K562 (cell line): ENCODE results near the gene PURA. TPM values are rescaled to one million over a fixed set of nuclear protein-coding genes. Genes with fewer than 3 reads are reported as not detected.

Experiments
- ATAC-seq: fragments of 200-7000 bp; cut with Tn5 transposase; 3 replicates; pipeline ENCODE4 v1.9.1; 2020; ENCODE audit warnings: moderate library complexity
- BruUV-seq: library from RNA; stranded (reverse); fragments of 400-500 nt; replicated peaks from 2 replicates; lab custom pipeline; 2021; lab: Mats Ljungman, UMichigan
- CTCF ChIA-PET: fragments of 300-600 bp; formaldehyde crosslinking; extraction: SDS; loops from one replicate; lab custom pipeline; 2021; ENCODE audit warnings: low intra/inter-chr PET ratio; lab: Yijun Ruan, JAX
- POLR2A ChIA-PET: fragments of 300-600, 350-650 bp; sonication (Branson Sonifier 250); formaldehyde crosslinking; extraction: SDS; loops from one replicate; lab custom pipeline; 2021; ENCODE audit warnings: antibody characterized with exemption, inconsistent platforms; lab: Yijun Ruan, JAX
- DNase-seq, 4 experiments: peaks; one replicate each; pipeline versions ENCODE4 v3.0.0 to v3.0.0-alpha.2; 2011 to 2018; ENCODE audit warnings: low spot score in 3 of 4, mixed read lengths in 3 of 4; ENCODE audit errors: extremely low read depth in 1 of 4
- FAIRE-seq: peaks from 2 replicates; lab custom pipeline; 2011; peaks lifted over from hg19 to GRCh38; lab: Jason Lieb, UNC
- H2AFZ ChIP-seq: 2 replicates; pipeline ENCODE4 v1.6.0; 2011; ENCODE audit warnings: low read depth, low read length, control low read depth, inconsistent platforms
- H3K27ac ChIP-seq: fragments of 200-600 bp; 3 replicates; pipeline ENCODE4 v1.8.0; 2011; ENCODE audit warnings: low read depth, mild to moderate bottlenecking, control low read depth, inconsistent platforms, low read length, moderate library complexity, mixed read lengths; ENCODE audit errors: extremely low read depth
- H3K27me3 ChIP-seq, 2 experiments: fragments of 300-600 bp in 1 of 2; 2 replicates in 1 of 2; 3 replicates in 1 of 2; pipeline versions ENCODE4 v1.6.0 to v1.8.0; 2011; ENCODE audit warnings: inconsistent platforms in 2 of 2, low read length in 2 of 2, mild to moderate bottlenecking in 1 of 2, mixed read lengths in 1 of 2, moderate library complexity in 1 of 2; ENCODE audit not compliant: control insufficient read depth in 2 of 2, insufficient read depth in 2 of 2
- H3K36me3 ChIP-seq: fragments of 300-600 bp; 3 replicates; pipeline ENCODE4 v1.8.0; 2011; ENCODE audit warnings: mild to moderate bottlenecking, low read length, inconsistent platforms; ENCODE audit not compliant: control insufficient read depth, insufficient read depth
- H3K4me1 ChIP-seq, 2 experiments: fragments of 200-600 bp in 1 of 2; replicated peaks in 1 of 2; 2 replicates in 1 of 2; 3 replicates in 1 of 2; pipeline versions ENCODE4 v1.5.1 to v1.8.0; 2011; ENCODE audit warnings: inconsistent platforms in 2 of 2, low read length in 2 of 2, mild to moderate bottlenecking in 1 of 2, mixed read lengths in 1 of 2, moderate library complexity in 1 of 2; ENCODE audit not compliant: control insufficient read depth in 2 of 2, insufficient read depth in 2 of 2
- H3K4me2 ChIP-seq: 2 replicates; pipeline ENCODE4 v1.6.1; 2011; ENCODE audit warnings: low read length, control low read depth, inconsistent platforms, mixed read lengths; ENCODE audit not compliant: insufficient read depth
- H3K4me3 ChIP-seq: fragments of 200-600 bp; sonication (generic), shearing (Covaris generic); 2 replicates; pipeline ENCODE4 v1.5.1; 2016; ENCODE audit warnings: control low read depth, inconsistent platforms
- H3K79me2 ChIP-seq: fragments of 200-600 bp; 3 replicates; pipeline ENCODE4 v1.8.0; 2011; ENCODE audit warnings: low read length, inconsistent platforms; ENCODE audit not compliant: control insufficient read depth, insufficient read depth
- H3K9ac ChIP-seq, 2 experiments: 2 replicates each; pipeline versions ENCODE4 v1.6.0 to v1.6.1; 2011; ENCODE audit warnings: low read depth in 2 of 2, low read length in 2 of 2, control low read depth in 1 of 2, inconsistent platforms in 1 of 2, mild to moderate bottlenecking in 1 of 2, mixed read lengths in 1 of 2; ENCODE audit not compliant: insufficient read depth in 1 of 2
- H3K9me1 ChIP-seq: one replicate; pipeline ENCODE4 v1.6.0; 2011; ENCODE audit warnings: inconsistent platforms, mild to moderate bottlenecking, low read length, moderate library complexity; ENCODE audit not compliant: control insufficient read depth, insufficient read depth
- H3K9me3 ChIP-seq: replicated peaks from 2 replicates; pipeline ENCODE4 v1.5.1; 2011; ENCODE audit warnings: low read depth, low read length, inconsistent platforms; ENCODE audit not compliant: control insufficient read depth, insufficient read depth
- H4K20me1 ChIP-seq: replicated peaks from 2 replicates; pipeline ENCODE4 v1.6.1; 2011; ENCODE audit warnings: low read length, inconsistent platforms, mixed read lengths; ENCODE audit not compliant: control insufficient read depth, insufficient read depth
- FOXK2 ChIP-seq, 2 experiments: fragments of 450-650 bp; IDR thresholded peaks in 1 of 2; conservative IDR thresholded peaks in 1 of 2; 2 replicates each; pipeline ENCODE4 v1.6.1; 2016; ENCODE audit warnings: low read depth in 2 of 2, mild to moderate bottlenecking in 1 of 2
- RBBP5 ChIP-seq: fragments of 200-600 bp; sonication (generic); IDR thresholded peaks from 2 replicates; pipeline ENCODE4 v1.6.1; 2012; ENCODE audit warnings: borderline replicate concordance, mild to moderate bottlenecking, low read length, control low read depth, inconsistent platforms; ENCODE audit not compliant: insufficient read depth, poor library complexity, severe bottlenecking
- STAT5B ChIP-seq: fragments of 250-450 bp; sonication (Bioruptor Pico); IDR thresholded peaks from 2 replicates; pipeline ENCODE4 v1.8.0; 2021; ENCODE audit warnings: mild to moderate bottlenecking, inconsistent platforms
- TOE1 ChIP-seq, 2 experiments: fragments of 450-650 bp in 1 of 2; sonication (generic) in 1 of 2; formaldehyde crosslinking in 1 of 2; IDR thresholded peaks; 2 replicates each; pipeline versions ENCODE4 v1.7.1 to v1.8.0; 2016 to 2022; ENCODE audit warnings: borderline replicate concordance in 2 of 2, mild to moderate bottlenecking in 2 of 2, antibody characterized with exemption in 1 of 2, inconsistent platforms in 1 of 2, low read depth in 1 of 2, missing genetic modification reagents in 1 of 2, moderate library complexity in 1 of 2
- ZBED1 ChIP-seq: IDR thresholded peaks from 2 replicates; pipeline ENCODE4 v1.6.1; 2014
- ZNF41 ChIP-seq: fragments of 250-450 bp; sonication (Bioruptor Pico); conservative IDR thresholded peaks from 2 replicates; pipeline ENCODE4 v1.4.0; 2020; ENCODE audit warnings: mild to moderate bottlenecking
- ZNF76 ChIP-seq: fragments of 250-450 bp; sonication (Bioruptor Pico); IDR thresholded peaks from 2 replicates; pipeline ENCODE4 v1.4.0; 2020; ENCODE audit warnings: mild to moderate bottlenecking, moderate library complexity, borderline replicate concordance
- WGBS: fragments of 100-300 bp; shearing (Covaris generic); methylation state at CpG from one replicate; pipeline ENCODE4 v1.1.6; 2016; ENCODE audit warnings: low coverage, mixed read lengths; ENCODE audit not compliant: insufficient coverage; ENCODE audit errors: missing lambda C conversion rate; 5-methylcytosine and 5-hydroxymethylcytosine counted together
- in situ Hi-C: fragments of 300-500 bp; cut with MboI; formaldehyde crosslinking; loops from 4 replicates; pipeline ENCODE4 v1.15.0; 2018; ENCODE audit warnings: inconsistent platforms, mixed read lengths
- intact Hi-C: fragments of 100-400 bp; cut with micrococcal nuclease; formaldehyde crosslinking; loops from 2 replicates; pipeline ENCODE4 v1.14.2; 2022
- polyA plus RNA-seq, 8 experiments: library from polyadenylated mRNA; depleted of rRNA in 4 of 8; stranded (reverse) in 5 of 8; unstranded in 3 of 8; fragments of >200 nt; fragmentation: Nextera tagmentation in 2 of 8; fragmentation: Illumina TruSeq in 1 of 8; extraction: Ambion mirVana in 2 of 8; extraction: Trizol in 1 of 8; gene quantifications; 2 replicates each; pipeline versions ENCODE4 v1.2.1 to v1.2.3, GENCODE V29; 2011 to 2014; ENCODE audit warnings: inconsistent platforms in 1 of 8, missing spikeins in 1 of 8
- total RNA-seq, 7 experiments: library from RNA; depleted of rRNA in 6 of 7; stranded (reverse); fragments of >200 nt in 6 of 7; fragmentation: Illumina TruSeq in 2 of 7; extraction: Trizol in 2 of 7; gene quantifications; 2 replicates each; pipeline versions ENCODE4 v1.2.1 to v1.2.3, GENCODE V29; 2011 to 2021; ENCODE audit warnings: low replicate concordance in 1 of 7
- TF ChIP-seq, protein P1 (sequence below), 2 experiments: fragments of 450-650 bp; IDR thresholded peaks; 2 replicates each; pipeline ENCODE4 v1.6.1; 2018; ENCODE audit warnings: mild to moderate bottlenecking in 2 of 2, low read depth in 1 of 2; ENCODE audit not compliant: partially characterized antibody in 2 of 2
- TF ChIP-seq, protein P2 (sequence below): IDR thresholded peaks from 3 replicates; pipeline ENCODE4 v1.6.1; 2011; ENCODE audit warnings: borderline replicate concordance, mild to moderate bottlenecking; ENCODE audit not compliant: insufficient read length, insufficient read depth

The PURA gene
- total and polyA plus RNA-seq, 9 of the 15 experiments (the other 6 are each of a cell fraction or from before 2014, with no cell fraction given), result 3.2 to 11.1 (median 5.4) TPM

DNA sequence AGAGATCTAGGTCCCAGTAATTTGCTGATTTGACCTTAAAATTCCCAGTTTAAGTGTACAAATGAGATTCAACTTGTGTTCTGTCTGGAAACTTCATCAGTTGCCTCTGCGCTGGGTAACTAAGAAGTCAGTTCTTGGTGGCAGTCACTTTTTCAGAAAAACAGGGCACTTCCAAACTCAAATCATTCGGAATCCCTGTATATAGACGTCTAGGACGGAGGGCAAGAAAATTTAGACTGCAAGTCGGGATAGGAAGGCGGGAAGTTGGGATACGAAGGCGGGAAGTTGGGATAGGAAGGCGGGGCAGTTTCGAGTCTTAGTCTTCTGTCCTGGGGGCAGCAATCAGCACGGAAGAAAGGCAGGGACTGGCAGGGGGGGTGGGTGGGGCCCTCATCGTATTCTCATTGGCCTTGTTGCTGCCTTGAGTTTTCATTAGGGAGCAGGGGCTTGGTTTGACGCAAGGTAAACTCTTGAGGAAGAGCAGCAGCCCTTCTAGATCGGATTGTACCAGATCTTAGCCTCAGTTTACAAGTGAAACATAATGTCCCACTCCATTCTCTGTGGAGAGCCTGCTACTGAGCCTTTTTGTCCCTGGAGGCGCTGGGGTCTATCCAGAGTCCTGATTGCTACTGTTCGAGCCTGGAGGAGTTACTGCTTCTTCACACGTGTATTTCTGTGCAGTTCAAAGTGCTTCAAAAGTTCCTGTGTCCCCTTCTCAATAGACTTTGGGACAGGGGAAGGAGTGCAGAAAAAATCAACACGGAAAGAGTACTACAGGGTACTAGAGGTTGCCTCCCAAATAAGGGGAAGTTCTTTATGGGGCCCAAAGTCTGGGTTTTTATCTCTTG lies 2.7 kb upstream of the PURA start (continued):
- TF ChIP-seq FOXK2 (conservative IDR thresholded peaks at IDR 0.05 in 1 of 2, IDR thresholded peaks at IDR 0.05 in 1 of 2; ENCODE audit: low read depth in 2 of 2), result peak in 1 of 2 experiments; percentile 40; a peak in 1 of 4 replicates
- 0 out of 2 replicates have a peak, but pooled peaks have one; percentile 9 for TF ChIP-seq TOE1 (IDR thresholded peaks at IDR 0.05; ENCODE audit: borderline replicate concordance)
- no peak for TF ChIP-seq TOE1 (CRISPR knock-in tag; IDR thresholded peaks at IDR 0.05; ENCODE audit: borderline replicate concordance, low read depth)
- no peak for TF ChIP-seq ZBED1
- TF ChIP-seq ZNF41 (CRISPR knock-in tag), result no peak
- TF ChIP-seq, all 486 proteins: peak for 16

GRCh38 chr5:140111859-140112551 lies 1.9 kb upstream of the PURA start:
- H3K27me3 ChIP-seq, result no peaks in the 10 kb centered on the region
- peak; percentile 26 for FAIRE-seq
- POLR2A ChIA-PET, result interaction anchor here (0.9 to 1.6 kb wide), 8 partner anchors 10 to 1537 kb away, joined by 3 to 7 read pairs (median 4); partner anchors contain the start of gene HSPA9
- WGBS, result 35% methylated on average over 8 of the region's 8 CpGs
- no peaks in the 10 kb centered on the region; the same call in 2 of the 3 replicates for H3K36me3 ChIP-seq
- no peak for ATAC-seq
- peaks cover 24 to 33% of the 10 kb centered on the region in 2 experiments for H3K4me1 ChIP-seq
- H3K27ac ChIP-seq, result peak overlapping the region; percentile 50
- H2AFZ ChIP-seq, result no peak overlapping the region
- peak overlapping the region; percentile 18; the same call in 1 of the 2 replicates for H3K4me3 ChIP-seq
- no TSS peak for BruUV-seq
- peak overlapping the region; percentile 17 to 23; a peak in 1 of 4 replicates for H3K9ac ChIP-seq
- CTCF ChIA-PET, result no interaction called here
- H4K20me1 ChIP-seq, result peaks cover 6% of the 10 kb centered on the region; the same call in 1 of the 2 replicates
- peak in 2 of 4 experiments; percentile 15 to 43 for DNase-seq
- in situ Hi-C loops, result no loop called here
- H3K4me2 ChIP-seq, result peak overlapping the region; percentile 77
- H3K9me3 ChIP-seq, result no peaks in the 10 kb centered on the region
- H3K79me2 ChIP-seq, result peaks cover 86% of the 10 kb centered on the region
- no peaks in the 10 kb centered on the region for H3K9me1 ChIP-seq
- TF ChIP-seq, protein P1, sequence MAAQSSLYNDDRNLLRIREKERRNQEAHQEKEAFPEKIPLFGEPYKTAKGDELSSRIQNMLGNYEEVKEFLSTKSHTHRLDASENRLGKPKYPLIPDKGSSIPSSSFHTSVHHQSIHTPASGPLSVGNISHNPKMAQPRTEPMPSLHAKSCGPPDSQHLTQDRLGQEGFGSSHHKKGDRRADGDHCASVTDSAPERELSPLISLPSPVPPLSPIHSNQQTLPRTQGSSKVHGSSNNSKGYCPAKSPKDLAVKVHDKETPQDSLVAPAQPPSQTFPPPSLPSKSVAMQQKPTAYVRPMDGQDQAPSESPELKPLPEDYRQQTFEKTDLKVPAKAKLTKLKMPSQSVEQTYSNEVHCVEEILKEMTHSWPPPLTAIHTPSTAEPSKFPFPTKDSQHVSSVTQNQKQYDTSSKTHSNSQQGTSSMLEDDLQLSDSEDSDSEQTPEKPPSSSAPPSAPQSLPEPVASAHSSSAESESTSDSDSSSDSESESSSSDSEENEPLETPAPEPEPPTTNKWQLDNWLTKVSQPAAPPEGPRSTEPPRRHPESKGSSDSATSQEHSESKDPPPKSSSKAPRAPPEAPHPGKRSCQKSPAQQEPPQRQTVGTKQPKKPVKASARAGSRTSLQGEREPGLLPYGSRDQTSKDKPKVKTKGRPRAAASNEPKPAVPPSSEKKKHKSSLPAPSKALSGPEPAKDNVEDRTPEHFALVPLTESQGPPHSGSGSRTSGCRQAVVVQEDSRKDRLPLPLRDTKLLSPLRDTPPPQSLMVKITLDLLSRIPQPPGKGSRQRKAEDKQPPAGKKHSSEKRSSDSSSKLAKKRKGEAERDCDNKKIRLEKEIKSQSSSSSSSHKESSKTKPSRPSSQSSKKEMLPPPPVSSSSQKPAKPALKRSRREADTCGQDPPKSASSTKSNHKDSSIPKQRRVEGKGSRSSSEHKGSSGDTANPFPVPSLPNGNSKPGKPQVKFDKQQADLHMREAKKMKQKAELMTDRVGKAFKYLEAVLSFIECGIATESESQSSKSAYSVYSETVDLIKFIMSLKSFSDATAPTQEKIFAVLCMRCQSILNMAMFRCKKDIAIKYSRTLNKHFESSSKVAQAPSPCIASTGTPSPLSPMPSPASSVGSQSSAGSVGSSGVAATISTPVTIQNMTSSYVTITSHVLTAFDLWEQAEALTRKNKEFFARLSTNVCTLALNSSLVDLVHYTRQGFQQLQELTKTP (IDR thresholded peaks at IDR 0.05; ENCODE audit: low read depth in 1 of 2, partially characterized antibody in 2 of 2), result peak in 1 of 2 experiments; percentile 2
- TF ChIP-seq TOE1 (IDR thresholded peaks at IDR 0.05; ENCODE audit: borderline replicate concordance), result 0 out of 2 replicates have a peak, but pooled peaks have one; percentile 11
- no peak for TF ChIP-seq TOE1 (CRISPR knock-in tag; IDR thresholded peaks at IDR 0.05; ENCODE audit: borderline replicate concordance, low read depth)
- no peak for TF ChIP-seq STAT5B
- TF ChIP-seq ZNF76, result no peak
- TF ChIP-seq, protein P2, sequence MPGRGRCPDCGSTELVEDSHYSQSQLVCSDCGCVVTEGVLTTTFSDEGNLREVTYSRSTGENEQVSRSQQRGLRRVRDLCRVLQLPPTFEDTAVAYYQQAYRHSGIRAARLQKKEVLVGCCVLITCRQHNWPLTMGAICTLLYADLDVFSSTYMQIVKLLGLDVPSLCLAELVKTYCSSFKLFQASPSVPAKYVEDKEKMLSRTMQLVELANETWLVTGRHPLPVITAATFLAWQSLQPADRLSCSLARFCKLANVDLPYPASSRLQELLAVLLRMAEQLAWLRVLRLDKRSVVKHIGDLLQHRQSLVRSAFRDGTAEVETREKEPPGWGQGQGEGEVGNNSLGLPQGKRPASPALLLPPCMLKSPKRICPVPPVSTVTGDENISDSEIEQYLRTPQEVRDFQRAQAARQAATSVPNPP, result no peak
- TF ChIP-seq RBBP5, result peak; percentile 28
- intact Hi-C loops, result loop anchor here (10.0 kb wide), 2 partner anchors 603 to 1503 kb away; partner anchors contain the start of gene DIAPH1
